NCI-H1105 (cell line): ENCODE data around the gene NOL4L.

Experiments used
- DNase-seq: peaks from one replicate; lab custom pipeline; 2025; lab: John Stamatoyannopoulos, UW

NOL4L gene

GRCh38 chr20:32483351-32484224, 101.5 kb downstream of the NOL4L start:
- peak; percentile 84 for DNase-seq

DNA sequence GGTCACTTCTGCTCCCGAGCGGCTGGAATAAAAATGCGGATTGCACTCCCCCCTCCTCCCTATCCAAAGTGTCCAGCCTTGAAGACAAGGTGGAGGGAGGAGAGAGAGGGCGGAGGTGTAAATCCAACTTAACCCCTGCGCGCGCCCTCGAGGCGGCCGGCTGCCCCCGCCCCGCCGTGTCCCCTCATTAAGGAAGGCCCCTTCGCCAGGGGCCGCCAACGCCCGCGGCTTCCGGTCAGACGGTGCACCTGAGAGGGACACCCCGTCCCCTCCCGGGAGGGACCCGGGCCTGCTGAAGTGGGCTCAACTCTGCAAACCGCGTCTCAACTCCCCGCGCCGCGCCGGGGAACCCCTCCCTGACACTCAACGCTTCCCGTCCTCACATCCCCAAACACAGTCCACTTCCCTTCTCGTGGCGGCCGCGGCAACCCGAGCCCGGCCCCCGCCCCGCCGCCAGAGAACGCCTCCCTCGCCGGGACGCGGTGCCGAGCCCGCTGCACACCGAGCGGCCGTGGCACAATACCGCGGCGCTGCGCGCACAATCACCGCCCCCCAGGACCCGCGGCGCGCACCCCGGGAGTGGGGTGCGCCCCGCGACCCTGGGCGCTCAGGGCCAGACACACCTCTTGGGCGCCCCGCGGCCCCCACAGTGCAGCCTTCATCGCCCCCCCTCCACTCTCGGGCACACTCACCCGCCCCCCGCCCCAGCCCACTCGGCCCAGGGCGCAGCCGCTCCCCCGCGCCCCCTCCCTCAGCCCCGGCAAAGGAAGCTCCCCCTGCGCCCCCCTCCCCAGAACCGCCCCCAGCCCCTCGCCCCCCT, 102.5 kb downstream of the NOL4L start:
- no peak for DNase-seq

DNA sequence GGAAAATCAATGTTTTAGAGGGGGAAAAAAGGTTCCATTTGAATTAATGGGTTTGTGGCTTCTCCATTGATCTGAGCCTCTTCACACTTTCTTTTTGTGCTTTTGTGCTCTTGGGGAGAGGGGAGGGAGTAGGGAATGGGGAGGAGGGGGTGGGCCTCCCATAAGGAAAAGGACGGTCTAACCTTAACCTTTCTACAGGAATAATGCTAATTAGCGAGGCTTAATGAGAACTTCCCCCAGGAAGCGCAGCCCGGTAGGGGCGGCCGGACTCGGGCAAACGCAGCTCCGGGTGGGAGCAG, 103.0 kb downstream of the NOL4L start:
- DNase-seq = no peak

GRCh38 chr20:32481311-32482142, 103.6 kb downstream of the NOL4L start:
- no peak for DNase-seq

- no peak for DNase-seq
Observed at GRCh38 chr20:32480371-32481241, 104.5 kb downstream of the NOL4L start.

DNA sequence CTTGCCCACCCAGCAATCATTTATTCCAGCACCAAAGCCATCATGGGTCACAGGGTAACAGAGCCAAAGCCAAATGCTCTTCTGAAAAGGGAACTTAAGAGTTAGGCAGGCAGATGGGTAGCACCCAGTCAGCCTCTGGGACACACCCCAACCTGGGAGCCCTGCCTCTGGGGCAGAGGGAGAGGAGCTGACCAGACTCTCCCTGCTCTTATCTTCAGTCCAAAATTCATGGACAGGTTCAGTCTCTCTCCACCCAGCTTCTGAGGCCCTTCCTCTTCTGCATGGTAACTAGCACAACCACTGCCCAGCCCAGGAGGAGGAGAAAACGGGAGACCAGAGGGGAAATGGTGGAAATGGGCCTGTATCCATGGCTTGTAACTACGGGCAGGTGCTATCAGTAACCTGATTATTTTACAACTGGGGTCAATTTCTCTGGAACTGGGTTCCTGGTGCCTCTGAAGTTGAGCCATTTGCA, 105.4 kb downstream of the NOL4L start:
- DNase-seq = no peak

- no peak for DNase-seq
Observed at GRCh38 chr20:32479012-32479411, 106.1 kb downstream of the NOL4L start.

GRCh38 chr20:32478576-32478975, 106.6 kb downstream of the NOL4L start:
- DNase-seq = no peak

DNA sequence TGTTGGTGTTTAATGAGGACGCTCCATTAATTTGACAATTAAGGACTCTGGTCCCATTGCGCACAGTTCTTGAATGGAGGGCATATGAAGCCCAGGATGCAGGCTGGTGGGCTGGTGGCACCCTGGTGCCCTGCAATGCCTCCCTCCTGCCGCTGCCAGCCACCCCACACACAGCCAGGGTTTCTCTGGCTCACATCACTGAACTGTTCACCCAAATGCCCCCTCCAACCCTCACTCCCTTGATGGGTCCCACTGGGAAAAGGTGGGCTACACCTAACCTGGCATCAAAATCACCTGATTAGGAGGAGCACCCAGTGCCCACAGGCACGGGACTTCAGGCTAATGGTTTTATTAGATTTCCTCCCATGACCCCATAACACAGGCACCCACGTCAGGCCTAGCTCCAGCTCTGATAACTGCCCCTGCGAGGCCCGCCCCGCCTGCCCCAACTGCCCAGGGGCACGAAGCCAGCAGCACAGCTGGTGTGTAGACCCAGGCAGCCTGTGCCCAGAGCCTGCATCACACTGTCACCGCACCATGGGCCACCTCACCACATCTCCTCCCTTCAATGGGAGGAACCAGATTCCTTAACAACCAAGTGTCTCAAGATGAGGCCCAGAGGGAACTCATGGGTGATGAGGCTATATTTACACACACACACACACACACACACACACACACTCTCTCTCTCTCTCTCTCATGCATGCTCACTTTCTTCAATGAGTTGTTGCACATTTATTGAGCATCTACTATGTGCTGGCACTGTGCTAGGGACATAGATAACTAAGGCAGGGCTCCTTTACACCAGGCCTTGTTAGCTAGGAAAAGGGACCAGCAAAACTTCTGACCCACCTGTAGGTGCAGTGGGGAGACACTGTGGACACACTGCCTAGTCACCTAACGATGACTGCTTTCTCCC, 107.3 kb downstream of the NOL4L start:
- DNase-seq = no peak

DNA sequence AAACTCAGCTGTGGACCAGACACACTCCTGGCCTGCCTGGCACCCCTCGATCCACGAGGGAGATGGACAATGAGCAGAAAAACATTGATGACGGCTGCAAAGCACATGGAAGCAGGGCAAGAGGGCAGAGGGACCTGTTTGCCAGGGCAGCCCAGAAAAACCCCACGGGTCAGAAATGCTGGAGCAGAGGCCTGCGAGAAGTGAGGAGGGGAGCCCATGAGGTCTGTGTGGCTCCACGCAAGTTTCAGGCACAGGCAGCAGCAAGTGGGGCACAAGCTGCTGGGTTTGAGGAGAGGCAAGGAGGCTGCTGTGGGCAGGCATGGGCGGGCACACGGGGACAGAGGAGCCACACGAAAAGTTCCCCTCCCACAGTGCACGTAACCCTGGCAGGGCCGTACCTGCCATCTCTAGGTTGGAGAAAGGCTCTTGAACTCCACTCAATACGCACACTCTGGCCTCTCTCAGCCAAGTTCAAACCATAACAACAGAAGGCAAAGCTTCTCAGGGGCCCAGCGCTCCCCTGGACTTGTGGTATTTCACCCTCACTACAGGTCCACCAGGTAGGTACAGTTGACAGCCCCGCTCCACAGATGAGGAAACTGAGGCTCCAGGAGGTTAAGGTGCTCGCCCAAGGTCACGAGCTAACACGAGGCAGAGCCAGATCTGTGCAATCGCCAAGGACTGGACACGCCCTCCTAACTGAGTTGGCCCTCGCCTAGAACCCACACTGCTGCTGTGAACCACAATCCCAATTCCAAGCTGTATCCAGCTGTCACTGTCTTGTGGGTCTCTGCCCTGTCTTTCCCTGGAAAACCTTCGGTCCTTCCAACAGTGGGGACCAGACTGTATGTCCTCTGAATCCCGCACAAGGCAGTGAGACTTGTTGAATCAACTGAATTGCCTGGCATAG, 108.2 kb downstream of the NOL4L start:
- no peak for DNase-seq

DNA sequence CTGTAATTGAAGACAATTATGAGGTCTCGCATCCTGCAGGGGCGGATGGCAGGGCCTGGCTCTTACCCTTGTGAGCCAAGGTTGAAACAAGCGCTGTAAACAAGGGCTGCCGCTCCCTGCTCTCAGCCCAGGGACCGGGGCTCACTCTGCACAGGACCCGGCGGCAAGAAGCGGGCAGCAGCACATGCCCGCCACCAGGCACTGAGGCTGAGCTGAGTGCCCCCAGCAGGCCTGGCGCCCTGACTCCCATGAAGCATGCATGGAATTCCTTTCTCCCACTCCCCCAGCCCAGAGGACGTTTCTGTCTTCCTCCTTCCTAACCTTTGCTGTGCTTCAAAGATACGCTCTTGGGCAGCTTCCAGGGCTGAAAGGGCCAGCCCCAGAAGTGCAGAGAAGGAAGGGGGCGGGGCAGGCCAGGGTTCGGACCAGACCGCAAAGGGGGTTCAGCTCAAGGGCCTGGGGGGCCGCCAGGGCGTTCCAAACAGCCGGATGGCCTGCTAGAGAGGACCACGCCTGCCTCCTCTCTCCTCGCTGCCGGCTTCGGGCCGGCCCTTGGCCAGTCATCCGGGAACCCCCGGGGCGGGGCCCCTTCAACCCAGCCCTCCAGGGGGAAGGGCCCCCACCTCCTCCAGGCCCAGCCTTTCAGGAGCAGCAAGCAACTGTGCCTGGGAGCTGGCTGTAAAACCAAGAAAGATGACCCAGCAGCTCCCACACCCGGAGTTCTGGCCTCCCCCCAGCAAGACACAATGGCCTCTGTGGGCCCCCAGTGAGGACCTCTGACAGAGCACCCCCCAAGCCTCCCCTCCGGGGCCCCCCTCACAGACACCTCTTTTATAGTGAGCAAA, 109.9 kb downstream of the NOL4L start:
- DNase-seq = no peak

DNA sequence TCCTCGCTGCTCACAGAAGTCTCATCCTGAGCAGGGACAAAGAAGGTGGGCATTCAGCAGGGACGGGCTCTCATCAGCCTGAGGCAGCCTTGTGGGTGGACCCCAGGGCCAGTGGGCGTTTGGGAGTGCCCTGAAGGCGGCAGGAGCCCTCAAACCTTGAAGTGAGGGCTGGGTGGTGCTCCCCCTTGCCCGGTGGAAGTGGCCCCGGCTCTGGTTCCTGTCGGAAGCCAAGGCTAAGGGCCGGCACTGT, 110.5 kb downstream of the NOL4L start:
- DNase-seq = no peak

GRCh38 chr20:32474009-32474716, 111.0 kb downstream of the NOL4L start:
- no peak for DNase-seq

- no peak for DNase-seq
Observed at GRCh38 chr20:32473231-32474008, 111.7 kb downstream of the NOL4L start.

GRCh38 chr20:32472581-32473207, 112.4 kb downstream of the NOL4L start:
- DNase-seq = no peak

- no peak for DNase-seq
Observed at GRCh38 chr20:32470940-32471339, 114.2 kb downstream of the NOL4L start.
